ENCODE results near the gene LBHD2. TPM values are rescaled to one million over a fixed set of nuclear protein-coding genes. Genes with fewer than 3 reads are reported as not detected.
A peak's percentile ranks its signal among the peaks of the same experiment; 100 is the strongest.

LBHD2 gene
- total and polyA plus RNA-seq, 11 donors: 0.19 TPM; not detected in 10

DNA sequence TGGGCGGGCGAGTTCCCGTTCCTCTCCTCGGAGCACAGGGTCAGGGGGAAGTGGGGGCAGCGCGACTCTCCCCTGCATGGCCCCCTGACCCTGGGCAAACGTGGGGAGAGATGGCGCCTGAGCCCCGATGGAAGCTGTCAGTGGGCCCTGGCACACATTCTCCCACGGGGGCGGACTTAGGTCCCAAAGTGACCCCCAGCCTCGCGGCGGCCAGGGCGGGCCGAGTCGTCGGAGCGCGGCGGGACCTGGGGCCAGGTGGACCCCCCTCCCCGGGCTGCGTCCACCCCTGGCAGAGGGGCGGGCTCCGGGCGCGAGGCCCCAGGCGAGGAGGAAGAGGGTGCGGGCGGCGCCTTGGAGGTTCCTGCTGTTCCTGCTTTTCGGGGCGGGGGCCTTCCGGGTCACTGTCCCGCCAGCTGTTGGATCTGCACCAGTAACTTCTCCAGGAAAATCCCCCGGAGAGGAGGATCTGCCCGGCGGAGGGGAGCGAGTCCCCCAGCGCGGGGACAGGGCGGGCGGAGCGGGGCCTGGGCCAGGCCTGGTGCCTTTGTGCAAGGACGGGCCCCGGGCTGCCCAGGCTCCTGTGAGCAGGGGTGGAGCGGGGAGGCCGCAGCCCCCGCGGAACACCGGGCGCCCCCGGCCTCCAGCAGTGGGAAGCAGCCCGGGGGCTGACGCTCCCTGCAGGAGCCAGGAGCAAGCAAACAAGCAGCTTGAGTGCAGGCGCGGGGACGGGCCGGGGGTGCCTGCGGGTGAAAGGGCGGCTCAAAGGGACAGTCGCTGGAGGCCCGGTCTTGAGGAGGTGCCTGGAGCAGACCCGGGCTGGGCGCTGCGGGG is 54.5 kb downstream of the LBHD2 start:
- Histone ChIP-seq H3K27me3 (peaks cover 0 to 16% (median 4%) of the 10 kb centered on the region in 9 donors), H3K27ac (peak overlapping the region in 6 of 12 donors; percentile 0 to 42 (median 31)), H3K36me3 (peaks cover 2 to 37% (median 20%) of the 10 kb centered on the region in 9 donors), H3K4me1 (peaks cover 0 to 35% (median 16%) of the 10 kb centered on the region in 12 donors), H3K9me3 (no peaks in the 10 kb centered on the region), H3K4me3 (peak overlapping the region in 9 of 12 donors; percentile 2 to 44 (median 35))
- TF ChIP-seq POLR2A (IDR thresholded peaks at IDR 0.05) (no peak), CTCF (IDR thresholded peaks at IDR 0.05) (no peak)
- intact Hi-C loops (cut with DNase I): no loop called here
- no peak for DNase-seq
- ATAC-seq: peak in 2 of 4 donors; percentile 28 to 37
- 39 to 57% (median 54%) methylated on average over 27 to 66 of the region's 66 CpGs for WGBS, 4 donors

DNA sequence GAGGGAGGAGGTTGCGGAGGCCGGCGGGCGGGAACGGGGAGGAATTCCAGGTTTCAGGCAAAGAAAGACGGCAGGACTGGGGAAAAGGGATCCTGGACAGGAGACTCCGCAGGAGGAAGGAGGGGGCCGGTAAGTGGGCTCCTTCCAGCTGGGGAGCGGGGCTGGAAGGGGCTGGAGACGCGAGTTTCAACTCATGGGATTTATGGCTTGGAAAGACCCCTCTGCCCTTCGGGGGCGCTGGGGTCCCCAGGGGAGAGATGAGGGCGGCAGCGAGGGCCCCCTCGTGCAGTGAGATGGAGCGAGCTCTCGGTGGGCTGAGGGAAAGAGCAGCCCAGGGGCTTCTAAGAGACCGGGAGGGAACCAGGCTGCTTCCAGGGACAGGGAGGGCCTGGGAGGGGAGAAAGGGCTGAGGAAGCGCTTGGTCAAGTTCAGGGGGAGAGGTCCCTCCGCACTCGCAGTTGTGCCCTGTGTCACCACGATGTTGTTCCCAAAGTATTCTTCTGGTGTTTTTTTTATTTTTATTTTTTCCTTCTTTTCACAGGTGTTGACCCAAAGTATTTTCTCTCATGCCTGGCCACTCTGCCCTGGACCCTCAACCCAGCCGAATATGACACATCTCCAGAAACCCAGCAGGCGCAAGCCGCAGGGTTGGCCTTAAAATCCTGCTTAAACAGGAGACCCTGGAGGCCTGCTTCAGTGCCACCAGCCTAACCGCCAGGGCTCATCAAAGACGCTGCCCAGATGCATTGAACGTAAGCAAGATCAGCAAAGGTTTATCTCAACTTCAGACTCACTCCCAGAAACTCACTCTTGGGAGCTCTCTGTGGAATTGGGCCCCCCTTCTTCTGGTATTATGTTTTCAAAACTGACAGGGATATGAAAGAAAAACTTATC is 55.4 kb downstream of the LBHD2 start:
- no peak for DNase-seq
- Histone ChIP-seq H3K27ac (peak overlapping the region in 2 of 12 donors; percentile 40 to 42), H3K9me3 (no peaks in the 10 kb centered on the region), H3K27me3 (peaks cover 0 to 25% (median 7%) of the 10 kb centered on the region in 9 donors), H3K36me3 (peaks cover 0 to 28% (median 13%) of the 10 kb centered on the region in 9 donors), H3K4me1 (peaks cover 0 to 35% (median 16%) of the 10 kb centered on the region in 12 donors), H3K4me3 (peak overlapping the region in 9 of 12 donors; percentile 2 to 44 (median 35))
- no peak for TF ChIP-seq CTCF (IDR thresholded peaks at IDR 0.05)
- TF ChIP-seq POLR2A (IDR thresholded peaks at IDR 0.05): no peak
- no peak for ATAC-seq
- intact Hi-C loops (cut with DNase I): loop anchor here in 5 of 10 donors (2.0 to 5.0 kb wide), 2 partner anchors 32 to 35 kb away; no protein-coding TSS in a partner anchor
- 66 to 74% (median 69%) methylated on average over 29 of the region's 29 CpGs for WGBS, 4 donors

Other genes starting within 250 kb of the LBHD2 start
- gene AMN, start 161.5 kb upstream of the LBHD2 start, total RNA-seq: under 1 TPM in 1 of 9 donors, not detected in 8; 0.36 TPM
- gene AMN, start 161.5 kb upstream of the LBHD2 start, polyA plus RNA-seq: under 1 TPM; 0.11 to 0.21 TPM
- gene CDC42BPB, start 26.7 kb upstream of the LBHD2 start, total RNA-seq: 100 to 1,000 TPM in 1 of 9 donors, 10 to 100 TPM in 8; 58.9 to 124 (median 68.9) TPM
- 10 to 100 TPM; 31.1 to 72.4 TPM for gene CDC42BPB, start 26.7 kb upstream of the LBHD2 start, polyA plus RNA-seq
- 1 to 10 TPM in 1 of 9 donors, under 1 TPM in 3, not detected in 5; 0.21 to 3.2 (median 0.48) TPM for gene EXOC3L4, start 10.5 kb downstream of the LBHD2 start, total RNA-seq
- under 1 TPM; 0.37 to 0.53 TPM for gene EXOC3L4, start 10.5 kb downstream of the LBHD2 start, polyA plus RNA-seq
- 100 to 1,000 TPM in 2 of 9 donors, 10 to 100 TPM in 7; 22.0 to 253 (median 33.5) TPM for gene TNFAIP2, start 39.3 kb downstream of the LBHD2 start, total RNA-seq
- 10 to 100 TPM; 23.8 to 53.6 TPM for gene TNFAIP2, start 39.3 kb downstream of the LBHD2 start, polyA plus RNA-seq